H1 (cell line): ENCODE results near the gene ADAM19. TPM values are rescaled to one million over a fixed set of nuclear protein-coding genes. Genes with fewer than 3 reads are reported as not detected.

ENCODE experiments used
- CTCF ChIA-PET: fragments of 300-600 bp; sonication (Branson Sonifier 250); formaldehyde crosslinking; loops from one replicate; lab custom pipeline; 2021; ENCODE audit not compliant: partially characterized antibody; lab: Charles Lee
- POLR2A ChIA-PET: fragments of 300-600 bp; sonication (Branson Sonifier 250); formaldehyde crosslinking; loops from one replicate; lab custom pipeline; 2021; ENCODE audit warnings: inconsistent platforms; ENCODE audit not compliant: partially characterized antibody; lab: Charles Lee
- DNase-seq, 2 experiments: peaks; one replicate each; pipeline versions ENCODE4 v3.0.0 to v3.0.0-alpha.2; 2010 to 2022; ENCODE audit warnings: low spot score in 2 of 2, low read depth in 1 of 2, mixed read lengths in 1 of 2
- FAIRE-seq: peaks from 2 replicates; lab custom pipeline; 2011; peaks lifted over from hg19 to GRCh38; lab: Jason Lieb, UNC
- H2AFZ ChIP-seq: 2 replicates; pipeline ENCODE4 v1.8.1; 2012; ENCODE audit warnings: low read length, inconsistent platforms
- H2AK5ac ChIP-seq: 2 replicates; pipeline ENCODE4 v1.6.1; 2013; ENCODE audit warnings: low read depth, low read length
- H2BK120ac ChIP-seq: replicated peaks from 2 replicates; pipeline ENCODE3; 2013; ENCODE audit warnings: low read depth, low read length, inconsistent platforms
- H2BK12ac ChIP-seq: 2 replicates; pipeline ENCODE4 v1.6.1; 2013; ENCODE audit warnings: low read depth, low read length
- H2BK15ac ChIP-seq: 2 replicates; pipeline ENCODE4 v1.6.1; 2013; ENCODE audit warnings: low read length
- H2BK20ac ChIP-seq: 2 replicates; pipeline ENCODE4 v1.6.1; 2013; ENCODE audit warnings: low read length
- H2BK5ac ChIP-seq: 2 replicates; pipeline ENCODE4 v1.6.1; 2013; ENCODE audit warnings: low read depth, low read length
- H3K14ac ChIP-seq: 2 replicates; pipeline ENCODE4 v1.6.1; 2013; ENCODE audit warnings: inconsistent platforms; ENCODE audit not compliant: insufficient read length
- H3K18ac ChIP-seq: 2 replicates; pipeline ENCODE4 v1.6.1; 2013; ENCODE audit warnings: low read length; ENCODE audit errors: extremely low read depth
- H3K23ac ChIP-seq: 2 replicates; pipeline ENCODE4 v1.6.1; 2013; ENCODE audit warnings: inconsistent platforms; ENCODE audit not compliant: insufficient read length
- H3K23me2 ChIP-seq: 2 replicates; pipeline ENCODE4 v1.6.1; 2013; ENCODE audit warnings: low read depth, low read length
- H3K27ac ChIP-seq: 2 replicates; pipeline ENCODE4 v1.6.1; 2011; ENCODE audit warnings: low read depth, low read length, inconsistent platforms
- H3K27me3 ChIP-seq, 4 experiments: replicated peaks in 1 of 4; 1 replicate in 1 of 4; 2 replicates in 3 of 4; pipeline versions ENCODE4 v1.6.1 to v1.8.1; 2011 to 2013; ENCODE audit warnings: low read length in 3 of 4, mild to moderate bottlenecking in 3 of 4, inconsistent platforms in 2 of 4, mixed read lengths in 2 of 4, moderate library complexity in 1 of 4; ENCODE audit not compliant: control insufficient read depth in 3 of 4, insufficient read depth in 3 of 4; ENCODE audit errors: extremely low read depth in 1 of 4
- H3K36me3 ChIP-seq, 4 experiments: 2 replicates each; pipeline versions ENCODE4 v1.6.1 to v1.8.1; 2011 to 2013; ENCODE audit warnings: mild to moderate bottlenecking in 4 of 4, low read length in 3 of 4, moderate library complexity in 2 of 4, control low read depth in 1 of 4, inconsistent platforms in 1 of 4; ENCODE audit not compliant: insufficient read depth in 4 of 4, control insufficient read depth in 2 of 4
- H3K4ac ChIP-seq: replicated peaks from 2 replicates; pipeline ENCODE3; 2013; ENCODE audit warnings: low read length, low read depth, mixed read lengths, inconsistent platforms; ENCODE audit not compliant: insufficient read length
- H3K4me1 ChIP-seq, 4 experiments: replicated peaks in 1 of 4; 1 replicate in 1 of 4; 2 replicates in 3 of 4; pipeline versions ENCODE4 v1.6.1 to v1.8.1; 2011 to 2013; ENCODE audit warnings: low read length in 3 of 4, inconsistent platforms in 2 of 4, mixed read lengths in 1 of 4; ENCODE audit not compliant: insufficient read depth in 4 of 4, control insufficient read depth in 3 of 4
- H3K4me2 ChIP-seq, 2 experiments: 2 replicates each; pipeline versions ENCODE4 v1.6.1 to v1.8.1; 2011 to 2013; ENCODE audit warnings: low read depth in 2 of 2, low read length in 2 of 2, control low read depth in 1 of 2, inconsistent platforms in 1 of 2, mild to moderate bottlenecking in 1 of 2; ENCODE audit not compliant: insufficient read depth in 1 of 2
- H3K4me3 ChIP-seq, 4 experiments: fragments of 200-600, 300-600 bp in 1 of 4; sonication (generic), shearing (Covaris generic), sonication (Bioruptor Twin) in 1 of 4; 2 replicates each; pipeline versions ENCODE4 v1.5.1 to v1.8.1; 2011 to 2016; ENCODE audit warnings: low read length in 4 of 4, low read depth in 3 of 4, control low read depth in 2 of 4, inconsistent platforms in 2 of 4, mild to moderate bottlenecking in 2 of 4, mixed read lengths in 1 of 4, moderate library complexity in 1 of 4; ENCODE audit not compliant: insufficient read depth in 2 of 4; ENCODE audit errors: extremely low read depth in 1 of 4
- H3K56ac ChIP-seq: replicated peaks from 2 replicates; pipeline ENCODE3; 2013; ENCODE audit warnings: low read depth, mild to moderate bottlenecking, mixed read lengths, low read length, inconsistent platforms; ENCODE audit not compliant: insufficient read length
- H3K79me1 ChIP-seq: 2 replicates; pipeline ENCODE4 v1.6.1; 2013; ENCODE audit warnings: low read depth, low read length, control low read depth
- H3K79me2 ChIP-seq, 2 experiments: 2 replicates each; pipeline versions ENCODE4 v1.6.1 to v1.8.1; 2012 to 2013; ENCODE audit warnings: low read length in 2 of 2, mild to moderate bottlenecking in 2 of 2, inconsistent platforms in 1 of 2; ENCODE audit not compliant: insufficient read depth in 2 of 2, control insufficient read depth in 1 of 2
- H3K9ac ChIP-seq, 4 experiments: replicated peaks in 1 of 4; 1 replicate in 1 of 4; 2 replicates in 3 of 4; pipeline versions ENCODE4 v1.6.1 to v1.8.1; 2011 to 2013; ENCODE audit warnings: low read depth in 3 of 4, low read length in 3 of 4, control low read depth in 2 of 4, mild to moderate bottlenecking in 2 of 4, moderate library complexity in 2 of 4, inconsistent platforms in 1 of 4; ENCODE audit errors: extremely low read depth in 1 of 4
- H3K9me3 ChIP-seq, 2 experiments: 2 replicates each; pipeline versions ENCODE4 v1.6.1 to v1.8.1; 2012 to 2013; ENCODE audit warnings: mild to moderate bottlenecking in 2 of 2, moderate library complexity in 2 of 2, control low read depth in 1 of 2, inconsistent platforms in 1 of 2, low read depth in 1 of 2, low read length in 1 of 2, mixed read lengths in 1 of 2; ENCODE audit not compliant: insufficient read depth in 2 of 2
- H4K20me1 ChIP-seq, 2 experiments: replicated peaks in 1 of 2; 2 replicates each; pipeline versions ENCODE3 to v1.8.1; 2011 to 2013; ENCODE audit warnings: inconsistent platforms in 2 of 2, low read length in 2 of 2, mild to moderate bottlenecking in 1 of 2; ENCODE audit not compliant: insufficient read depth in 2 of 2, control insufficient read depth in 1 of 2
- H4K5ac ChIP-seq: 2 replicates; pipeline ENCODE4 v1.6.1; 2013; ENCODE audit warnings: low read length, low read depth, mixed read lengths, inconsistent platforms; ENCODE audit not compliant: insufficient read length
- H4K8ac ChIP-seq: 2 replicates; pipeline ENCODE4 v1.8.0; 2013; ENCODE audit warnings: mild to moderate bottlenecking, moderate library complexity, low read length, inconsistent platforms; ENCODE audit not compliant: insufficient read depth; ENCODE audit errors: extremely low read depth
- H4K91ac ChIP-seq: replicated peaks from 2 replicates; pipeline ENCODE3; 2013; ENCODE audit warnings: low read length, mixed read lengths, inconsistent platforms; ENCODE audit not compliant: insufficient read length
- BRCA1 ChIP-seq: IDR thresholded peaks from 2 replicates; pipeline ENCODE4 v1.6.1; 2012; ENCODE audit warnings: low read depth, low read length, improper control_type of control experiment
- CBX5 ChIP-seq: fragments of 300-800, 300-1000 bp; sonication (generic); IDR thresholded peaks from 2 replicates; pipeline ENCODE4 v1.7.1; 2016; ENCODE audit warnings: antibody characterized with exemption, low read length, low read depth
- HDAC2 ChIP-seq, 2 experiments: fragments of 300-600 bp in 1 of 2; sonication (generic) in 1 of 2; IDR thresholded peaks; 2 replicates each; pipeline ENCODE4 v1.6.1; 2011 to 2012; ENCODE audit warnings: low read depth in 2 of 2, low read length in 2 of 2, mild to moderate bottlenecking in 2 of 2, moderate library complexity in 2 of 2, borderline replicate concordance in 1 of 2, inconsistent platforms in 1 of 2
- HDAC6 ChIP-seq: IDR thresholded peaks from one replicate; pipeline ENCODE4 v1.7.1; 2012; ENCODE audit warnings: low read depth, mild to moderate bottlenecking, inconsistent platforms, low read length, moderate library complexity
- JUND ChIP-seq: IDR thresholded peaks from 2 replicates; pipeline ENCODE4 v1.6.1; 2011; ENCODE audit warnings: mild to moderate bottlenecking, improper control_type of control experiment, low read length
- KDM1A ChIP-seq: fragments of 200-600, 300-600 bp; sonication (generic); IDR thresholded peaks from 2 replicates; pipeline ENCODE4 v1.7.1; 2016; ENCODE audit warnings: mild to moderate bottlenecking, low read length, borderline replicate concordance
- SIN3A ChIP-seq, 2 experiments: IDR thresholded peaks in 1 of 2; conservative IDR thresholded peaks in 1 of 2; 2 replicates each; pipeline ENCODE4 v1.6.1; 2011 to 2012; ENCODE audit warnings: low read length in 2 of 2, improper control_type of control experiment in 1 of 2, low read depth in 1 of 2, mild to moderate bottlenecking in 1 of 2
- SP4 ChIP-seq: IDR thresholded peaks from 2 replicates; pipeline ENCODE4 v1.6.1; 2012; ENCODE audit warnings: low read length, inconsistent platforms
- SUZ12 ChIP-seq: fragments of 200-600 bp; sonication (generic); IDR thresholded peaks from 2 replicates; pipeline ENCODE4 v1.6.1; 2012; ENCODE audit warnings: mild to moderate bottlenecking, inconsistent platforms, low read length, moderate library complexity, mixed read lengths
- TCF12 ChIP-seq: IDR thresholded peaks from 2 replicates; pipeline ENCODE4 v1.6.1; 2011; ENCODE audit warnings: low read depth, mild to moderate bottlenecking, low read length
- TEAD4 ChIP-seq: IDR thresholded peaks from 2 replicates; pipeline ENCODE4 v1.6.1; 2012; ENCODE audit warnings: low read depth, low read length, inconsistent platforms, mixed read lengths
- YY1 ChIP-seq: IDR thresholded peaks from 2 replicates; pipeline ENCODE4 v1.6.1; 2011; ENCODE audit warnings: low read depth, mild to moderate bottlenecking, low read length
- WGBS, 2 experiments: shearing (Covaris generic) in 1 of 2; methylation state at CpG; one replicate each; pipeline versions ENCODE4 v1.1.6 to v1.1.7; 2013 to 2015; ENCODE audit warnings: low lambda C conversion rate in 2 of 2, mixed read lengths in 2 of 2, inconsistent platforms in 1 of 2, low coverage in 1 of 2, missing lambda C conversion rate in 1 of 2; ENCODE audit not compliant: insufficient replicate concordance in 2 of 2, insufficient coverage in 1 of 2, insufficient read length in 1 of 2; ENCODE audit errors: extremely low coverage in 1 of 2, missing lambda C conversion rate in 1 of 2; 5-methylcytosine and 5-hydroxymethylcytosine counted together
- polyA plus RNA-seq, 7 experiments: library from polyadenylated mRNA; depleted of rRNA in 3 of 7; stranded (reverse) in 5 of 7; unstranded in 2 of 7; fragments of >200 nt in 5 of 7; fragments of 200-250 nt in 2 of 7; gene quantifications; 1 replicate in 5 of 7; 2 replicates in 1 of 7; 4 replicates in 1 of 7; pipeline versions ENCODE4 v1.2.1 to v1.2.3, GENCODE V29; 2011 to 2013; ENCODE audit warnings: missing spikeins in 2 of 7, mixed read lengths in 2 of 7
- total RNA-seq: library from RNA; stranded (reverse); fragmentation: NEBNext Ultra II Directional; extraction: Animal tissue kit (Norgen Biotek cat#: 25700); gene quantifications from 2 replicates; pipeline ENCODE4 v1.2.1, GENCODE V29; 2021
- TF ChIP-seq, protein P1 (sequence below): IDR thresholded peaks from 2 replicates; pipeline ENCODE4 v1.6.1; 2011; ENCODE audit warnings: low read length, improper control_type of control experiment

Gene ADAM19
- total and polyA plus RNA-seq, 2 of the 8 experiments (the other 6 are each of a cell fraction or from before 2014, with no cell fraction given), result 6.5 to 22.7 TPM

- Histone ChIP-seq H3K23me2 (no peaks in the 10 kb centered on the region), H3K14ac (no peak overlapping the region), H3K27me3 (no peaks in the 10 kb centered on the region)
- TF ChIP-seq CBX5 (no peak), TEAD4 (no peak), SP4 (no peak), JUND (no peak), HDAC2 (IDR thresholded peaks at IDR 0.05; ENCODE audit: borderline replicate concordance in 1 of 2, low read depth in 2 of 2, low read length in 2 of 2) (no peak), YY1 (no peak), KDM1A (no peak), SIN3A (conservative IDR thresholded peaks at IDR 0.05 in 1 of 2, IDR thresholded peaks at IDR 0.05 in 1 of 2; ENCODE audit: low read depth in 1 of 2, low read length in 2 of 2) (no peak), HDAC6 (no peak), TCF12 (no peak), SUZ12 (no peak), BRCA1 (no peak)
- TF ChIP-seq, protein P1, sequence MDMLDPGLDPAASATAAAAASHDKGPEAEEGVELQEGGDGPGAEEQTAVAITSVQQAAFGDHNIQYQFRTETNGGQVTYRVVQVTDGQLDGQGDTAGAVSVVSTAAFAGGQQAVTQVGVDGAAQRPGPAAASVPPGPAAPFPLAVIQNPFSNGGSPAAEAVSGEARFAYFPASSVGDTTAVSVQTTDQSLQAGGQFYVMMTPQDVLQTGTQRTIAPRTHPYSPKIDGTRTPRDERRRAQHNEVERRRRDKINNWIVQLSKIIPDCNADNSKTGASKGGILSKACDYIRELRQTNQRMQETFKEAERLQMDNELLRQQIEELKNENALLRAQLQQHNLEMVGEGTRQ, result no peak
These were observed 93.9 kb downstream of the ADAM19 start for GRCh38 chr5:157481666-157482065.

More at GRCh38 chr5:157481666-157482065, 93.9 kb downstream of the ADAM19 start:
- no peak overlapping the region for H2AK5ac ChIP-seq
- H3K56ac ChIP-seq, result no peak overlapping the region
- no peak overlapping the region for H2AFZ ChIP-seq
- no peak overlapping the region for H3K4me3 ChIP-seq
- no peak overlapping the region for H2BK5ac ChIP-seq
- no peaks in the 10 kb centered on the region; a peak in 1 of 8 replicates for H3K36me3 ChIP-seq
- no peak overlapping the region; the same call in 1 of the 2 replicates for H4K8ac ChIP-seq
- H4K91ac ChIP-seq, result no peak overlapping the region
- H2BK15ac ChIP-seq, result no peak overlapping the region
- ChIA-PET CTCF (interaction anchor here (1.2 to 3.0 kb wide), 5 partner anchors 12 to 280 kb away, joined by 3 to 39 read pairs (median 7); no protein-coding TSS in a partner anchor), POLR2A (no interaction called here)
- no peak overlapping the region for H2BK120ac ChIP-seq
- H3K9me3 ChIP-seq, result no peaks in the 10 kb centered on the region
- DNase-seq (no peak), FAIRE-seq (no peak)
- no peak overlapping the region for H3K23ac ChIP-seq
- no peak overlapping the region for H2BK20ac ChIP-seq
- no peaks in the 10 kb centered on the region for H3K79me1 ChIP-seq
- WGBS, 2 experiments, result 91% methylated on average over 7 of the region's 7 CpGs; no CpG with 5 or more reads in 1 of the 2 experiments
- H3K18ac ChIP-seq, result no peak overlapping the region
- no peak overlapping the region for H4K5ac ChIP-seq
- H3K9ac ChIP-seq, result no peak overlapping the region
- peaks cover 0 to 2% of the 10 kb centered on the region in 2 experiments for H4K20me1 ChIP-seq
- no peak overlapping the region for H3K27ac ChIP-seq
- no peaks in the 10 kb centered on the region for H3K79me2 ChIP-seq
- peaks cover 0 to 2% (median 0%) of the 10 kb centered on the region in 4 experiments; a peak in 3 of 7 replicates for H3K4me1 ChIP-seq
- no peak overlapping the region for H3K4me2 ChIP-seq
- H3K4ac ChIP-seq, result no peak overlapping the region
- no peak overlapping the region for H2BK12ac ChIP-seq
